Cardiac muscle cell (in vitro differentiated cells and primary cell): ENCODE results near the gene C18orf63. TPM values are rescaled to one million over a fixed set of nuclear protein-coding genes. Genes with fewer than 3 reads are reported as not detected.
"Not testable (repeated sequence)": the region's sequence is repeated elsewhere in the genome, so short reads cannot be mapped to it uniquely, and the experiment has no call there.

Source experiments
- DNase-seq, 2 donors: peaks; one replicate each; pipeline versions ENCODE4 v3.0.0 to v3.0.0-alpha.2; 2010 to 2017; ENCODE audit warnings: low read depth in 1 of 2, low spot score in 1 of 2
- H3K27ac ChIP-seq: fragments of 200-600 bp; sonication (generic); 2 replicates; pipeline ENCODE4 v1.5.1; 2016
- H3K27me3 ChIP-seq: fragments of 200-600 bp; sonication (generic); 2 replicates; pipeline ENCODE4 v1.6.0; 2016; ENCODE audit warnings: control low read depth
- H3K36me3 ChIP-seq: fragments of 200-600 bp; sonication (generic); 2 replicates; pipeline ENCODE4 v1.5.1; 2016; ENCODE audit warnings: control low read depth
- H3K4me1 ChIP-seq: fragments of 200-600 bp; sonication (generic); 2 replicates; pipeline ENCODE4 v1.8.1; 2017; ENCODE audit warnings: low read depth, mild to moderate bottlenecking, mixed run types
- H3K4me3 ChIP-seq: fragments of 200-600 bp; sonication (generic); 2 replicates; pipeline ENCODE4 v1.5.1; 2016; ENCODE audit warnings: mild to moderate bottlenecking
- H3K9me3 ChIP-seq: fragments of 200-600 bp; sonication (generic); 2 replicates; pipeline ENCODE4 v1.5.1; 2017; ENCODE audit warnings: low read depth, mild to moderate bottlenecking, control low read depth
- polyA plus RNA-seq: library from polyadenylated mRNA; unstranded; fragments of >200 nt; fragmentation: Nextera tagmentation; extraction: Ambion mirVana; gene quantifications from 2 replicates; pipeline ENCODE4 v1.2.1, GENCODE V29; 2016
- total RNA-seq: library from RNA; depleted of rRNA; stranded (reverse); fragments of >200 nt; gene quantifications from 2 replicates; pipeline ENCODE4 v1.2.3, GENCODE V29; 2016
- TF ChIP-seq, protein P1 (sequence below): IDR thresholded peaks from 2 replicates; pipeline ENCODE4 v1.5.1; 2012; ENCODE audit warnings: low read depth, mild to moderate bottlenecking, low read length

C18orf63 gene
- total and polyA plus RNA-seq, 2 experiments from 2014 or later = not detected

DNA sequence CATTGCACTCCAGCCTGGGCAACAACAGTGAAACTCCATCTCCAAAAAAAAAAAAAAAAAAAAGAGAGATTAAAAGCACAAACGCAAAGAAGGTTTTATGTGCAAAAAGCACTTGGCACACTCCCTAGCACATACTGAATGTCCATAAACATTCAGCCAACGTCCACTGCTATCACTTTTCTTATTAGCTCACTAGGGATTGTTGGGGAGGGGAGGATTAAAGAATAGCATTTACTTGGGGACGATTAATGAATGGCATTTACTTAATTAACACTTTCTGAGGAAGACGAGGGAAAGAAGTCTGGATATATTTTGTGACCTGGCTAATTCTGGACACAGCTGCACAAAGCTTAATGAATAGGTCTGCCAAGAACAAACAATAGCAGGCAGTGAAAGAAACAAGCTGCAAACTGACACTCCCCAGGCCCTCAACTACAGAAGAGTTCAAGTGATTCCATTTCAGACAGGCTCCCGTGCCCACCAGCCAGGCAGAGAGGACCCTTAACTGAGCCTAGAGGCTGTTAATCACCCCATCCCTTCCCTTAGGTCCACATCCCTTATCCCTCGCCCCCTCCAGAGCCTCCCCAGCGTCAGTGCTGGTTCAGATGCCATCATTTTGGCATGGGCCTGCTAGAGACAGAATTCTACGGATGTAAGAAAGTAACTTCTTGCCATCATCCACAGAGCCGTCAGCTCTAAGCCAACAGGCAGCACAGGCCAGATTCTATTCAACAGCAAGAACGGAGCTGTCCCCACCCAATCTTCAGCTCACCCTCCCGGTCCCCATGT lies 31.3 kb upstream of the C18orf63 start:
- Histone ChIP-seq H3K4me3 (no peak overlapping the region), H3K9me3 (no peaks in the 10 kb centered on the region), H3K27ac (peak overlapping the region; percentile 86), H3K4me1 (peaks cover 50% of the 10 kb centered on the region), H3K27me3 (no peaks in the 10 kb centered on the region), H3K36me3 (no peaks in the 10 kb centered on the region)
- peak; percentile 71 to 78 for DNase-seq
- TF ChIP-seq, protein P1, sequence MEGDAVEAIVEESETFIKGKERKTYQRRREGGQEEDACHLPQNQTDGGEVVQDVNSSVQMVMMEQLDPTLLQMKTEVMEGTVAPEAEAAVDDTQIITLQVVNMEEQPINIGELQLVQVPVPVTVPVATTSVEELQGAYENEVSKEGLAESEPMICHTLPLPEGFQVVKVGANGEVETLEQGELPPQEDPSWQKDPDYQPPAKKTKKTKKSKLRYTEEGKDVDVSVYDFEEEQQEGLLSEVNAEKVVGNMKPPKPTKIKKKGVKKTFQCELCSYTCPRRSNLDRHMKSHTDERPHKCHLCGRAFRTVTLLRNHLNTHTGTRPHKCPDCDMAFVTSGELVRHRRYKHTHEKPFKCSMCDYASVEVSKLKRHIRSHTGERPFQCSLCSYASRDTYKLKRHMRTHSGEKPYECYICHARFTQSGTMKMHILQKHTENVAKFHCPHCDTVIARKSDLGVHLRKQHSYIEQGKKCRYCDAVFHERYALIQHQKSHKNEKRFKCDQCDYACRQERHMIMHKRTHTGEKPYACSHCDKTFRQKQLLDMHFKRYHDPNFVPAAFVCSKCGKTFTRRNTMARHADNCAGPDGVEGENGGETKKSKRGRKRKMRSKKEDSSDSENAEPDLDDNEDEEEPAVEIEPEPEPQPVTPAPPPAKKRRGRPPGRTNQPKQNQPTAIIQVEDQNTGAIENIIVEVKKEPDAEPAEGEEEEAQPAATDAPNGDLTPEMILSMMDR = no peak

DNA sequence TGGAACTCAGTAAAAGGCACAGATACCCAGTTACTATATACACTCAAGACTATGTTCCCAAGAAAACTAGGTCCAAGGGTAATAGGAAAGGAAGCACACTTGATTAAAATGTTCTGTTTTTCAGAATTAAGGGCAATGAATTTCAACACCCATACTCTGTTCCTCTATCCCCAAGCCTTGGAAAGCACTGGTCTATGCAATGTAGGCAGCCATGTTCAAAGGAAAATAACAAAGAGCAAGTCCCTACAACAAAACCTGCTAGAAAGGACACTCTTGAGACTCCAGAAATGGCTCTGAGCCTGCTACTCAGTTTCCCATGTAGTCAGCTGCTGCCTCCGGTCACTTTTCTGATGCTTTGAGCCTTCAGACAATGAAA lies 30.7 kb upstream of the C18orf63 start:
- TF ChIP-seq, protein P1 = no peak
- peak overlapping the region; percentile 86 for H3K27ac ChIP-seq
- no peak overlapping the region for H3K4me3 ChIP-seq
- H3K36me3 ChIP-seq = no peaks in the 10 kb centered on the region
- no peaks in the 10 kb centered on the region for H3K9me3 ChIP-seq
- H3K4me1 ChIP-seq = peaks cover 50% of the 10 kb centered on the region
- DNase-seq = no peak
- H3K27me3 ChIP-seq = no peaks in the 10 kb centered on the region

DNA sequence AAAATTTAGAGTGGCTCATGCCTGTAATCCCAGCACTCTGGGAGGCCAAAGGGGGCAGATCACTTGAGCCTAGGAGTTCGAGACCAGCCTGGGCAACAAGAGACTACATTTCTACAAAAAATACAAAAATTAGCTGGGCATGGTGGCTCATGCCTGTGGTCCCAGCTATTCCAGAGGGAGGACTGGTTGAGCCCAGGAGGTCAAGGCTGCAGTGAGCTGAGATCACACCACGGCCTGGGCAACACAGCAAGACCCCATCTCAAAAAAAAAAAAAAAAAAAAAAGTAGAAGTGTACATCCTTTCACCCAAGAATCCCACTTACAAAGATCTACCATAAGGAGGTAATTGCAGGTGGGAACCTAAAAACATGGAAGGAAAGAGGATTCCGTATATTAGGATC lies 30.1 kb upstream of the C18orf63 start:
- DNase-seq, H3K27me3 ChIP-seq, H3K4me3 ChIP-seq, H3K9me3 ChIP-seq, H3K36me3 ChIP-seq: not testable (repeated sequence)
- Histone ChIP-seq H3K27ac (peak overlapping the region; percentile 86), H3K4me1 (peaks cover 50% of the 10 kb centered on the region)

DNA sequence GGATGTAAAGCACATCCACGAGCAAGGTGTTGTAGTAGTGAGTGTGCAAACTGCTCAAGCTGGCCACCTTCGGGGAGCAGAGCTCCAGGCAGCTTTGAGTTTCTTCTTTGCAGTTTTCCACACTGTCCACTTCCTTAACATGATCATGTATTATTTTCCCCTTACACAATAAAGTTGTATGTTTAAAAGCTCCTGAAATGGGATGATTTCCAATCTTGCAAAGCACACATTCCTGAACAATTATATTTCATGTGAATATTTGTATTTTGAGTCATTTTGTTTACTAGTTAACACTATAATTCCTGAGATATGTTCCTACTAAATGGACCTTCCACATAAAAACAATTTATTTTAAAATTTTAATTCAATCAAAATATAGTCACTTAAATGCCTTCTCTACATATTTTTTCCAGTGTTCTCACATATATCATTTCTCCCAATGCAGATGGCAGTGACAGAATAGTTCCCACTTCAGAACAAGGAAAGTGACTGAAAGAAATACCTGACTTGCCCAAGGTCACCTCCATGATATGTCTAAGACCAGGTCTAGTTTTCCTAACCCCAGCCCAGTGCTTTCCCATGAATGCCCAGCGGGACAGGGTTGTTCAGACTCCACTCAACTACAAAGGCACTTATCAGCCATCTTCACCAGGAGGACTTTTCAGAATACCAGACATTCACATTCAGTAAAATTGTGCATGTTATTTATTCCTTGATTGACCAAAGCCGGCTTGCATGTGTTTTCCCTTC lies 29.4 kb upstream of the C18orf63 start:
- Histone ChIP-seq H3K4me1 (peaks cover 50% of the 10 kb centered on the region), H3K36me3 (no peaks in the 10 kb centered on the region), H3K27ac (peak overlapping the region; percentile 18), H3K9me3 (no peaks in the 10 kb centered on the region), H3K4me3 (no peak overlapping the region), H3K27me3 (no peaks in the 10 kb centered on the region)
- TF ChIP-seq, protein P1 = no peak
- DNase-seq = no peak

DNA sequence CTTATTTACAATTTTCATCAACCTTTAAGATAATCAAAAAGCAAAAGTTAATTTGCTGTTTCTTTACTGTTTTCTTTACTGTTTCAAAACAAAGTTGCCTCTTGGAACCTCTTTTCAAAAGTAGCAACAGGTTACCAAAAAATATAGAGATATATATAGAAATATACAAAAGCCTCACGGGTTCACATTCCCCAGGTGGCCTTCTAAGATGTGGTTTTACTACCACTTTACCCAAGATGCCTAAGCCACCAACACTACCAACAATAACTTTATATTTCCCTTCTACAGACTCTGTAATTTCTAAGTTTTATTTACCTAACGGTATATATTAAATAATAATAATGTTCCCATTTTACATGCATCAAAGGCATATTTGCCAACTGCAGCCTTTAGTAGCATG lies 28.8 kb upstream of the C18orf63 start:
- no peaks in the 10 kb centered on the region for H3K9me3 ChIP-seq
- DNase-seq = no peak
- H3K4me3 ChIP-seq = no peak overlapping the region
- H3K36me3 ChIP-seq = no peaks in the 10 kb centered on the region
- H3K4me1 ChIP-seq = peaks cover 50% of the 10 kb centered on the region
- H3K27me3 ChIP-seq = no peaks in the 10 kb centered on the region
- H3K27ac ChIP-seq = no peak overlapping the region
- TF ChIP-seq, protein P1 = no peak

DNA sequence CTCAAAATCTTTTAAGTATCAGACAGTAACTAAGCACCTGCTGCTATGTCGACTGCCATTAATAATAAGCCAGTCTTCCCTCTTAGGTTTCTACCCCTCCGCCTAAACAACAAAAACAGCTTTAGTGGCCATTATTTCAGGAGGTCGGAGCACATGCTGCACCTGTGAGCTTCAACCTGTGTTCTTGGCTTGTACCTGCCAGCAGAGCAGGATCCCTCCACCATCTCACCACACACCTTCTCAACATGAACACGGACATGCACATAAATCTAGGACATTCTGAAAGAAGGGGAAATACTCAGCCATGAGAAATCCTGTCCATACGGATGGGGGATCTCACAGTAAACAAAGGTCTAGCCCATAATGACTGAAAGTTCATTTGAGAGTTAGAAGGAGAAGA lies 27.6 kb upstream of the C18orf63 start:
- Histone ChIP-seq H3K36me3 (no peaks in the 10 kb centered on the region), H3K4me1 (peaks cover 48% of the 10 kb centered on the region), H3K9me3 (no peaks in the 10 kb centered on the region), H3K4me3 (no peak overlapping the region), H3K27ac (no peak overlapping the region), H3K27me3 (no peaks in the 10 kb centered on the region)
- DNase-seq = no peak
- TF ChIP-seq, protein P1 = no peak
